Measurements from ENCODE around the gene CUTC. TPM values are rescaled to one million over a fixed set of nuclear protein-coding genes. Genes with fewer than 3 reads are reported as not detected.

Gene CUTC
- total and polyA plus RNA-seq, 10 donors = 25.2 to 50.5 (median 38.1) TPM

DNA sequence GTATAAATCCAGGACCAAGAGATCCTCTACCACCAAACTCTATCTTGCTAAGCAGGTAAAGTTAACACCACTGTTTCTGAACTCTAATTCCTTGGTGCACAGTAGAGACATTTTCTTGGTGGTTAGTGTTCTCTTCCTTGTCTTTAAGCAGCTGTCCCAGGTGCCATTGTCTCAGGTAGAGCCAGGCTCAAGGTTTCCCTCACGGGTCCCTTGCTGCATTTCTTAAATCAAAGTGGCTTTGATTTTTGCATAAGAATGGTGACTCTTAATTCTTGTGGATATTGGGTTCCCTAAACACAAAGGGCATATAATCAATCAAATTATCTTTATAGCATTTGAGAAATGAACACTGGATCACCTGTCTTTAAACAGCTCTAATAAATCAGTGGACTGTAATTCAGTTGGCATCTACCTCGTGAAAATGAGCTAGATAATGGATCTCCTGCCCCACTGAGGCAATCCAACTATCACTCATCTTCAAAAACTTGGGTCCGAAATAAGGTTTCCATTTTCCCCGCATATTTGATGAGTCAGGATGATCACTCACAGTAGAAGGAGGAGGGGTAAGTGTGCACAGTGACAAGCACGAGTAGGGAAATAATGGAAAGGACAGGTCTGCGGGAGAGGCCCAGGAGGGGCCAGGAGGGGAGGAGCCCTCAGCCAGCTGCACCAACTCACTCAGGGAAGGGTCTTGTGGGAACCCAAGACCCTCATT lies 52.9 kb downstream of the CUTC start:
- DNase-seq = no peak
- WGBS, 5 donors = 85 to 93% (median 90%) methylated on average over 6 of the region's 6 CpGs
- Histone ChIP-seq H3K4me1 (peaks cover 0 to 15% (median 3%) of the 10 kb centered on the region in 6 donors), H3K36me3 (peaks cover 0 to 4% (median 0%) of the 10 kb centered on the region in 6 donors), H3K9me3 (no peaks in the 10 kb centered on the region), H3K27me3 (replicated peaks in 1 of 7) (no peaks in the 10 kb centered on the region), H3K27ac (no peak overlapping the region), H3K4me3 (no peak overlapping the region)
- intact Hi-C loops (cut with DNase I; ENCODE audit: low total_unique reads) = no loop called here
- TF ChIP-seq POLR2A (IDR thresholded peaks at IDR 0.05) = no peak
- TF ChIP-seq, protein P1, sequence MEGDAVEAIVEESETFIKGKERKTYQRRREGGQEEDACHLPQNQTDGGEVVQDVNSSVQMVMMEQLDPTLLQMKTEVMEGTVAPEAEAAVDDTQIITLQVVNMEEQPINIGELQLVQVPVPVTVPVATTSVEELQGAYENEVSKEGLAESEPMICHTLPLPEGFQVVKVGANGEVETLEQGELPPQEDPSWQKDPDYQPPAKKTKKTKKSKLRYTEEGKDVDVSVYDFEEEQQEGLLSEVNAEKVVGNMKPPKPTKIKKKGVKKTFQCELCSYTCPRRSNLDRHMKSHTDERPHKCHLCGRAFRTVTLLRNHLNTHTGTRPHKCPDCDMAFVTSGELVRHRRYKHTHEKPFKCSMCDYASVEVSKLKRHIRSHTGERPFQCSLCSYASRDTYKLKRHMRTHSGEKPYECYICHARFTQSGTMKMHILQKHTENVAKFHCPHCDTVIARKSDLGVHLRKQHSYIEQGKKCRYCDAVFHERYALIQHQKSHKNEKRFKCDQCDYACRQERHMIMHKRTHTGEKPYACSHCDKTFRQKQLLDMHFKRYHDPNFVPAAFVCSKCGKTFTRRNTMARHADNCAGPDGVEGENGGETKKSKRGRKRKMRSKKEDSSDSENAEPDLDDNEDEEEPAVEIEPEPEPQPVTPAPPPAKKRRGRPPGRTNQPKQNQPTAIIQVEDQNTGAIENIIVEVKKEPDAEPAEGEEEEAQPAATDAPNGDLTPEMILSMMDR (IDR thresholded peaks at IDR 0.05 in 8 of 11, conservative IDR thresholded peaks at IDR 0.05 in 3 of 11) = no peak

- H3K4me3 ChIP-seq = no peak overlapping the region
- H3K36me3 ChIP-seq = peaks cover 0 to 4% (median 0%) of the 10 kb centered on the region in 6 donors
- intact Hi-C loops (cut with DNase I; ENCODE audit: low total_unique reads) = no loop called here
- H3K9me3 ChIP-seq = no peaks in the 10 kb centered on the region
- DNase-seq = no peak
- TF ChIP-seq, protein P1 (IDR thresholded peaks at IDR 0.05 in 8 of 11, conservative IDR thresholded peaks at IDR 0.05 in 3 of 11) = no peak
- TF ChIP-seq POLR2AphosphoS5 (IDR thresholded peaks at IDR 0.05) (no peak), POLR2A (IDR thresholded peaks at IDR 0.05) (no peak)
- H3K4me1 ChIP-seq = peaks cover 0 to 10% (median 0%) of the 10 kb centered on the region in 6 donors
- H3K27me3 ChIP-seq (replicated peaks in 1 of 7) = no peaks in the 10 kb centered on the region
- WGBS, 5 donors = 88 to 96% (median 93%) methylated on average over 6 of the region's 6 CpGs
- no peak overlapping the region for H3K27ac ChIP-seq
Measured at GRCh38 chr10:99785646-99786045, 53.6 kb downstream of the CUTC start.

GRCh38 chr10:99787311-99787710 lies 55.3 kb downstream of the CUTC start:
- no peak for DNase-seq
- 67 to 90% (median 76%) methylated on average over 5 of the region's 5 CpGs for WGBS, 5 donors
- intact Hi-C loops (cut with DNase I; ENCODE audit: low total_unique reads) = no loop called here
- Histone ChIP-seq H3K4me1 (peaks cover 0 to 4% (median 0%) of the 10 kb centered on the region in 6 donors), H3K4me3 (no peak overlapping the region), H3K36me3 (peaks cover 0 to 4% (median 0%) of the 10 kb centered on the region in 6 donors), H3K27ac (peak overlapping the region in 1 of 8 donors; percentile 30), H3K9me3 (no peaks in the 10 kb centered on the region), H3K27me3 (replicated peaks in 1 of 7) (no peaks in the 10 kb centered on the region)
- TF ChIP-seq POLR2A (IDR thresholded peaks at IDR 0.05) (no peak), POLR2AphosphoS5 (IDR thresholded peaks at IDR 0.05) (no peak)
- TF ChIP-seq, protein P1 (IDR thresholded peaks at IDR 0.05 in 8 of 11, conservative IDR thresholded peaks at IDR 0.05 in 3 of 11) = no peak

GRCh38 chr10:99787782-99788445 lies 55.9 kb downstream of the CUTC start:
- no peak for DNase-seq
- Histone ChIP-seq H3K27ac (peak overlapping the region in 1 of 8 donors; percentile 30), H3K36me3 (peaks cover 0 to 4% (median 0%) of the 10 kb centered on the region in 6 donors), H3K4me3 (no peak overlapping the region), H3K4me1 (no peaks in the 10 kb centered on the region), H3K27me3 (replicated peaks in 1 of 7) (no peaks in the 10 kb centered on the region), H3K9me3 (no peaks in the 10 kb centered on the region)
- intact Hi-C loops (cut with DNase I; ENCODE audit: low total_unique reads) = no loop called here
- TF ChIP-seq, protein P1 (IDR thresholded peaks at IDR 0.05 in 8 of 11, conservative IDR thresholded peaks at IDR 0.05 in 3 of 11) = no peak
- TF ChIP-seq POLR2AphosphoS5 (IDR thresholded peaks at IDR 0.05) (no peak), POLR2A (IDR thresholded peaks at IDR 0.05) (no peak)
- WGBS, 5 donors = 69 to 96% (median 82%) methylated on average over 7 of the region's 7 CpGs

All from spleen (tissue), 11 donors.